Neural cell (in vitro differentiated cells): ENCODE data around the gene AGBL4. TPM values are rescaled to one million over a fixed set of nuclear protein-coding genes. Genes with fewer than 3 reads are reported as not detected.

Experiments
- H2AFZ ChIP-seq: fragments of 200-600, 300-800 bp; sonication (generic), shearing (Covaris generic); 2 replicates; pipeline ENCODE4 v1.6.0; 2014; ENCODE audit warnings: low read depth, mild to moderate bottlenecking, antibody characterized with exemption, low read length, moderate library complexity
- H3F3A ChIP-seq: fragments of 200-600 bp; shearing (Covaris generic); 2 replicates; pipeline ENCODE4 v1.6.1; 2016; ENCODE audit warnings: mild to moderate bottlenecking, moderate library complexity, mixed read lengths, antibody characterized with exemption, low read length; ENCODE audit not compliant: insufficient read depth, poor library complexity, severe bottlenecking
- H3K27ac ChIP-seq: fragments of 200-600, 300-800 bp; sonication (generic), shearing (Covaris generic); 2 replicates; pipeline ENCODE4 v1.5.1; 2014; ENCODE audit warnings: mild to moderate bottlenecking, low read length, moderate library complexity
- H3K27me3 ChIP-seq: fragments of 300-800, 200-600 bp; sonication (generic), shearing (Covaris generic); 2 replicates; pipeline ENCODE4 v1.6.0; 2014; ENCODE audit warnings: mild to moderate bottlenecking, low read depth, low read length, moderate library complexity; ENCODE audit not compliant: insufficient read depth
- H3K36me3 ChIP-seq: fragments of 300-800, 200-600 bp; sonication (generic), shearing (Covaris generic); 2 replicates; pipeline ENCODE4 v1.5.1; 2014; ENCODE audit warnings: mild to moderate bottlenecking, antibody characterized with exemption, low read length, moderate library complexity; ENCODE audit not compliant: insufficient read depth
- H3K4me2 ChIP-seq: fragments of 300-800, 200-600 bp; sonication (generic), shearing (Covaris generic); 2 replicates; pipeline ENCODE4 v1.6.0; 2014; ENCODE audit warnings: mild to moderate bottlenecking, low read length
- H3K4me3 ChIP-seq: fragments of 300-800, 200-600 bp; sonication (generic), shearing (Covaris generic); 2 replicates; pipeline ENCODE4 v1.5.1; 2014; ENCODE audit warnings: mild to moderate bottlenecking, low read length, moderate library complexity
- H3K79me2 ChIP-seq: fragments of 200-600 bp; shearing (Covaris generic); replicated peaks from 2 replicates; pipeline ENCODE4 v1.6.0; 2014; ENCODE audit warnings: mild to moderate bottlenecking, low read length, moderate library complexity; ENCODE audit not compliant: insufficient read depth
- H3K9ac ChIP-seq: fragments of 300-800, 200-600 bp; sonication (generic), shearing (Covaris generic); 2 replicates; pipeline ENCODE4 v1.6.1; 2016; ENCODE audit warnings: mild to moderate bottlenecking, low read length, mixed read lengths
- H3K9me2 ChIP-seq: fragments of 200-600 bp; shearing (Covaris generic); 2 replicates; pipeline ENCODE4 v1.6.1; 2016; ENCODE audit warnings: mild to moderate bottlenecking, low read length, mixed read lengths; ENCODE audit not compliant: insufficient read depth
- H3K9me3 ChIP-seq: fragments of 200-600, 300-800 bp; sonication (generic), shearing (Covaris generic); 2 replicates; pipeline ENCODE4 v1.6.1; 2016; ENCODE audit warnings: mild to moderate bottlenecking, mixed run types, low read length, moderate library complexity, mixed read lengths
- H4K20me1 ChIP-seq: fragments of 200-600 bp; shearing (Covaris generic); 2 replicates; pipeline ENCODE4 v1.6.1; 2016; ENCODE audit warnings: mild to moderate bottlenecking, mixed run types; ENCODE audit not compliant: insufficient read depth
- EP300 ChIP-seq: fragments of 450-650 bp; conservative IDR thresholded peaks from 2 replicates; pipeline ENCODE4 v1.6.1; 2014; ENCODE audit warnings: antibody characterized with exemption, mild to moderate bottlenecking, moderate library complexity; ENCODE audit not compliant: poor library complexity, severe bottlenecking
- EZH2 ChIP-seq: fragments of 200-600, 300-800 bp; shearing (Covaris generic), sonication (generic); IDR thresholded peaks from 2 replicates; pipeline ENCODE4 v1.6.1; 2014; ENCODE audit warnings: antibody characterized with exemption, low read length, borderline replicate concordance, mild to moderate bottlenecking; ENCODE audit not compliant: insufficient read depth, poor library complexity, severe bottlenecking
- MXI1 ChIP-seq: fragments of 450-650 bp; conservative IDR thresholded peaks from 2 replicates; pipeline ENCODE4 v1.6.1; 2014; ENCODE audit warnings: antibody characterized with exemption, mild to moderate bottlenecking; ENCODE audit not compliant: poor library complexity, severe bottlenecking
- POLR2AphosphoS5 ChIP-seq: IDR thresholded peaks from 2 replicates; pipeline ENCODE4 v1.6.1; 2012
- RAD21 ChIP-seq: fragments of 450-650 bp; conservative IDR thresholded peaks from 2 replicates; pipeline ENCODE4 v1.6.1; 2014; ENCODE audit warnings: antibody characterized with exemption, mild to moderate bottlenecking, moderate library complexity
- SMC3 ChIP-seq: fragments of 450-650 bp; conservative IDR thresholded peaks from 2 replicates; pipeline ENCODE4 v1.6.1; 2014; ENCODE audit warnings: antibody characterized with exemption, mild to moderate bottlenecking, moderate library complexity; ENCODE audit not compliant: poor library complexity
- TAF1 ChIP-seq: IDR thresholded peaks from 2 replicates; pipeline ENCODE4 v1.6.1; 2012; ENCODE audit warnings: low read depth
- polyA plus RNA-seq: library from polyadenylated mRNA; depleted of rRNA; stranded (reverse); fragments of >200 nt; gene quantifications from 2 replicates; pipeline ENCODE4 v1.2.3, GENCODE V29; 2014
- TF ChIP-seq, protein P1 (sequence below): fragments of 450-650 bp; IDR thresholded peaks from 2 replicates; pipeline ENCODE4 v1.5.1; 2014; ENCODE audit warnings: antibody characterized with exemption, mild to moderate bottlenecking, moderate library complexity; ENCODE audit not compliant: poor library complexity, severe bottlenecking
- TF ChIP-seq, protein P2 (sequence below): IDR thresholded peaks from 2 replicates; pipeline ENCODE4 v1.6.1; 2012; ENCODE audit warnings: borderline replicate concordance

Gene AGBL4
- polyA plus RNA-seq, 1 donor from 2014 or later = 1.3 TPM

DNA sequence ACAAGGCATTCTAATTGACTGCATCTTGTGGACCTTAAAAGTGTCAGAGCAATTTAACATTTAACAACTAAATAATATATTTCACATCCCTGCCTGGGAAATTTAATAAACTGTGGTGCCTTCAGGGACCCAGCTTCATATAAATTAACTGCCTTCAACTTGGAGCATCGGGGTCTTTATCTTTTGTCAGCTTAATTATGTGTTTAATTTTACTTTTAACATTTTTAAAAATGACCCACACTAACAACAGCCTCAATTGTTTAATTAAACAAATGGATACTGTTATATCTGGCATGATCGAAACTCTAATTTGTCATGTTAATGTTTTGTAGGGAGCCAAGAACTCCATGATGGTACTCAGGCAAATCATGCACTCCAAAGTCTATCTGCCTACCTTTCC is 857.7 kb downstream of the AGBL4 start:
- H3K4me2 ChIP-seq = no peak overlapping the region
- no peaks in the 10 kb centered on the region for H3K27me3 ChIP-seq
- no peaks in the 10 kb centered on the region for H3K36me3 ChIP-seq
- no peaks in the 10 kb centered on the region for H3K9me2 ChIP-seq
- H4K20me1 ChIP-seq = no peaks in the 10 kb centered on the region
- H3K9ac ChIP-seq = no peak overlapping the region
- no peaks in the 10 kb centered on the region for H3K79me2 ChIP-seq
- H2AFZ ChIP-seq = no peak overlapping the region
- TF ChIP-seq EZH2 (no peak), MXI1 (no peak), RAD21 (no peak), EP300 (no peak), TAF1 (no peak), SMC3 (no peak), POLR2AphosphoS5 (no peak)
- TF ChIP-seq, protein P1, sequence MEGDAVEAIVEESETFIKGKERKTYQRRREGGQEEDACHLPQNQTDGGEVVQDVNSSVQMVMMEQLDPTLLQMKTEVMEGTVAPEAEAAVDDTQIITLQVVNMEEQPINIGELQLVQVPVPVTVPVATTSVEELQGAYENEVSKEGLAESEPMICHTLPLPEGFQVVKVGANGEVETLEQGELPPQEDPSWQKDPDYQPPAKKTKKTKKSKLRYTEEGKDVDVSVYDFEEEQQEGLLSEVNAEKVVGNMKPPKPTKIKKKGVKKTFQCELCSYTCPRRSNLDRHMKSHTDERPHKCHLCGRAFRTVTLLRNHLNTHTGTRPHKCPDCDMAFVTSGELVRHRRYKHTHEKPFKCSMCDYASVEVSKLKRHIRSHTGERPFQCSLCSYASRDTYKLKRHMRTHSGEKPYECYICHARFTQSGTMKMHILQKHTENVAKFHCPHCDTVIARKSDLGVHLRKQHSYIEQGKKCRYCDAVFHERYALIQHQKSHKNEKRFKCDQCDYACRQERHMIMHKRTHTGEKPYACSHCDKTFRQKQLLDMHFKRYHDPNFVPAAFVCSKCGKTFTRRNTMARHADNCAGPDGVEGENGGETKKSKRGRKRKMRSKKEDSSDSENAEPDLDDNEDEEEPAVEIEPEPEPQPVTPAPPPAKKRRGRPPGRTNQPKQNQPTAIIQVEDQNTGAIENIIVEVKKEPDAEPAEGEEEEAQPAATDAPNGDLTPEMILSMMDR = no peak
- TF ChIP-seq, protein P2, sequence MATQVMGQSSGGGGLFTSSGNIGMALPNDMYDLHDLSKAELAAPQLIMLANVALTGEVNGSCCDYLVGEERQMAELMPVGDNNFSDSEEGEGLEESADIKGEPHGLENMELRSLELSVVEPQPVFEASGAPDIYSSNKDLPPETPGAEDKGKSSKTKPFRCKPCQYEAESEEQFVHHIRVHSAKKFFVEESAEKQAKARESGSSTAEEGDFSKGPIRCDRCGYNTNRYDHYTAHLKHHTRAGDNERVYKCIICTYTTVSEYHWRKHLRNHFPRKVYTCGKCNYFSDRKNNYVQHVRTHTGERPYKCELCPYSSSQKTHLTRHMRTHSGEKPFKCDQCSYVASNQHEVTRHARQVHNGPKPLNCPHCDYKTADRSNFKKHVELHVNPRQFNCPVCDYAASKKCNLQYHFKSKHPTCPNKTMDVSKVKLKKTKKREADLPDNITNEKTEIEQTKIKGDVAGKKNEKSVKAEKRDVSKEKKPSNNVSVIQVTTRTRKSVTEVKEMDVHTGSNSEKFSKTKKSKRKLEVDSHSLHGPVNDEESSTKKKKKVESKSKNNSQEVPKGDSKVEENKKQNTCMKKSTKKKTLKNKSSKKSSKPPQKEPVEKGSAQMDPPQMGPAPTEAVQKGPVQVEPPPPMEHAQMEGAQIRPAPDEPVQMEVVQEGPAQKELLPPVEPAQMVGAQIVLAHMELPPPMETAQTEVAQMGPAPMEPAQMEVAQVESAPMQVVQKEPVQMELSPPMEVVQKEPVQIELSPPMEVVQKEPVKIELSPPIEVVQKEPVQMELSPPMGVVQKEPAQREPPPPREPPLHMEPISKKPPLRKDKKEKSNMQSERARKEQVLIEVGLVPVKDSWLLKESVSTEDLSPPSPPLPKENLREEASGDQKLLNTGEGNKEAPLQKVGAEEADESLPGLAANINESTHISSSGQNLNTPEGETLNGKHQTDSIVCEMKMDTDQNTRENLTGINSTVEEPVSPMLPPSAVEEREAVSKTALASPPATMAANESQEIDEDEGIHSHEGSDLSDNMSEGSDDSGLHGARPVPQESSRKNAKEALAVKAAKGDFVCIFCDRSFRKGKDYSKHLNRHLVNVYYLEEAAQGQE = no peak
- H3K9me3 ChIP-seq = peaks cover 4% of the 10 kb centered on the region
- H3K4me3 ChIP-seq = no peak overlapping the region
- no peaks in the 10 kb centered on the region for H3F3A ChIP-seq
- no peak overlapping the region for H3K27ac ChIP-seq

DNA sequence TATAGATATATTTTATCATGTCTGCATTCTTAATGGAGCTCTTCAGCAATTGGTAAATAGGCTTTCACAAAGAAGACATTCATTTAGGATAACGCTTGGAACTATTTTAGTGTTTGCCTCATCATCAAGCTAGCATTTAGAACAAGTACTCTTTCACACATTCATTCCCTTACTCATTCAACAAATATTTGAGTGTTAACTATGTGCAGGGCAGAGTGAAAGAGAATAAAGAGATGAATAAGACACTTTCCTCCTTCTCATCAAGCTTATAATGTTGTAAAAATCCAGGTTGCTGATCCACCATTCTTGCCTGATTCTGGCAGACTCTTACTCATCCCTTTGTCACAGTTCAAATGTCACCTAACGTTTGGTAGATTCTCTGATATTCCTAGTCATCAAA is 860.7 kb downstream of the AGBL4 start:
- peaks cover 9% of the 10 kb centered on the region for H3K9me3 ChIP-seq
- no peaks in the 10 kb centered on the region for H3K27me3 ChIP-seq
- H3F3A ChIP-seq = no peaks in the 10 kb centered on the region
- no peak overlapping the region for H3K4me3 ChIP-seq
- no peaks in the 10 kb centered on the region for H3K79me2 ChIP-seq
- H3K4me2 ChIP-seq = no peak overlapping the region
- H2AFZ ChIP-seq = no peak overlapping the region
- no peak overlapping the region for H3K9ac ChIP-seq
- no peak overlapping the region for H3K27ac ChIP-seq
- TF ChIP-seq TAF1 (no peak), EP300 (no peak), MXI1 (no peak)
- TF ChIP-seq, protein P1 = no peak
- H3K36me3 ChIP-seq = no peaks in the 10 kb centered on the region
- no peaks in the 10 kb centered on the region for H3K9me2 ChIP-seq
- H4K20me1 ChIP-seq = no peaks in the 10 kb centered on the region
